GM21526 (cell line): Measurements from ENCODE around the gene CD82.

Source experiments
- ATAC-seq: cut with Tn5 transposase; IDR thresholded peaks from one replicate; pipeline ENCODE4 v1.9.1; 2021; ENCODE audit warnings: moderate library complexity; ENCODE audit not compliant: unreplicated experiment, low FRiP score

CD82 gene

GRCh38 chr11:44597358-44598012 lies 32.0 kb downstream of the CD82 start:
- ATAC-seq: peak; percentile 7

GRCh38 chr11:44598831-44599230 lies 33.4 kb downstream of the CD82 start:
- ATAC-seq: no peak

- ATAC-seq: no peak
Observed at GRCh38 chr11:44600261-44600660, 34.8 kb downstream of the CD82 start.

GRCh38 chr11:44600839-44601383 lies 35.4 kb downstream of the CD82 start:
- no peak for ATAC-seq

- ATAC-seq: no peak
Observed at GRCh38 chr11:44601471-44602370, 36.3 kb downstream of the CD82 start.

GRCh38 chr11:44602891-44603310 lies 37.4 kb downstream of the CD82 start:
- ATAC-seq: no peak

GRCh38 chr11:44604171-44604581 lies 38.7 kb downstream of the CD82 start:
- ATAC-seq: no peak

- ATAC-seq: no peak
Observed at GRCh38 chr11:44605068-44605708, 39.7 kb downstream of the CD82 start.

GRCh38 chr11:44605965-44606364 lies 40.5 kb downstream of the CD82 start:
- no peak for ATAC-seq

- no peak for ATAC-seq
Observed at GRCh38 chr11:44606472-44606871, 41.0 kb downstream of the CD82 start.

GRCh38 chr11:44607319-44607962 lies 42.0 kb downstream of the CD82 start:
- no peak for ATAC-seq

GRCh38 chr11:44607987-44608386 lies 42.5 kb downstream of the CD82 start:
- ATAC-seq: no peak

GRCh38 chr11:44608651-44608990 lies 43.2 kb downstream of the CD82 start:
- ATAC-seq: no peak

GRCh38 chr11:44608991-44609782 lies 43.7 kb downstream of the CD82 start:
- ATAC-seq: peak; percentile 46

- no peak for ATAC-seq
Observed at GRCh38 chr11:44609783-44610155, 44.3 kb downstream of the CD82 start.

- ATAC-seq: no peak
Observed at GRCh38 chr11:44610186-44610955, 44.9 kb downstream of the CD82 start.

- ATAC-seq: no peak
Observed at GRCh38 chr11:44611088-44611487, 45.6 kb downstream of the CD82 start.

GRCh38 chr11:44611687-44612434 lies 46.4 kb downstream of the CD82 start:
- ATAC-seq: peak; percentile 32
